GM10847 (cell line): ENCODE results near the gene FOXJ1.

ENCODE experiments used
- POLR2A ChIP-seq: IDR thresholded peaks from 2 replicates; pipeline ENCODE4 v1.6.1; 2011; ENCODE audit not compliant: insufficient read length; ENCODE audit errors: extremely low read depth

FOXJ1 gene

GRCh38 chr17:76124582-76125390 is 16.3 kb downstream of the FOXJ1 start:
- TF ChIP-seq POLR2A = no peak

GRCh38 chr17:76123749-76124581 is 17.1 kb downstream of the FOXJ1 start:
- TF ChIP-seq POLR2A = no peak

- no peak for TF ChIP-seq POLR2A
These were observed 17.9 kb downstream of the FOXJ1 start for GRCh38 chr17:76123191-76123499.

GRCh38 chr17:76122431-76123190 is 18.4 kb downstream of the FOXJ1 start:
- TF ChIP-seq POLR2A = no peak

- no peak for TF ChIP-seq POLR2A
These were observed 19.1 kb downstream of the FOXJ1 start for GRCh38 chr17:76121932-76122430.

- no peak for TF ChIP-seq POLR2A
These were observed 20.4 kb downstream of the FOXJ1 start for GRCh38 chr17:76120658-76121008.

GRCh38 chr17:76119409-76120371 is 21.4 kb downstream of the FOXJ1 start:
- no peak for TF ChIP-seq POLR2A

GRCh38 chr17:76115138-76115754 is 25.8 kb downstream of the FOXJ1 start:
- TF ChIP-seq POLR2A = no peak

- no peak for TF ChIP-seq POLR2A
These were observed 29.1 kb downstream of the FOXJ1 start for GRCh38 chr17:76111956-76112355.

- TF ChIP-seq POLR2A = no peak
These were observed 33.5 kb downstream of the FOXJ1 start for GRCh38 chr17:76107509-76107908.

GRCh38 chr17:76106703-76107102 is 34.3 kb downstream of the FOXJ1 start:
- no peak for TF ChIP-seq POLR2A

- TF ChIP-seq POLR2A = no peak
These were observed 36.2 kb downstream of the FOXJ1 start for GRCh38 chr17:76104896-76105231.

GRCh38 chr17:76104140-76104895 is 36.7 kb downstream of the FOXJ1 start:
- no peak for TF ChIP-seq POLR2A
